Hepatic stellate cell (primary cell): ENCODE data around the gene PDK1.
"Not testable (repeated sequence)": the region's sequence is repeated elsewhere in the genome, so short reads cannot be mapped to it uniquely, and the experiment has no call there.

ENCODE experiments used
- DNase-seq: peaks from one replicate; pipeline ENCODE4 v3.0.0; 2011; ENCODE audit warnings: low spot score

PDK1 gene

DNA sequence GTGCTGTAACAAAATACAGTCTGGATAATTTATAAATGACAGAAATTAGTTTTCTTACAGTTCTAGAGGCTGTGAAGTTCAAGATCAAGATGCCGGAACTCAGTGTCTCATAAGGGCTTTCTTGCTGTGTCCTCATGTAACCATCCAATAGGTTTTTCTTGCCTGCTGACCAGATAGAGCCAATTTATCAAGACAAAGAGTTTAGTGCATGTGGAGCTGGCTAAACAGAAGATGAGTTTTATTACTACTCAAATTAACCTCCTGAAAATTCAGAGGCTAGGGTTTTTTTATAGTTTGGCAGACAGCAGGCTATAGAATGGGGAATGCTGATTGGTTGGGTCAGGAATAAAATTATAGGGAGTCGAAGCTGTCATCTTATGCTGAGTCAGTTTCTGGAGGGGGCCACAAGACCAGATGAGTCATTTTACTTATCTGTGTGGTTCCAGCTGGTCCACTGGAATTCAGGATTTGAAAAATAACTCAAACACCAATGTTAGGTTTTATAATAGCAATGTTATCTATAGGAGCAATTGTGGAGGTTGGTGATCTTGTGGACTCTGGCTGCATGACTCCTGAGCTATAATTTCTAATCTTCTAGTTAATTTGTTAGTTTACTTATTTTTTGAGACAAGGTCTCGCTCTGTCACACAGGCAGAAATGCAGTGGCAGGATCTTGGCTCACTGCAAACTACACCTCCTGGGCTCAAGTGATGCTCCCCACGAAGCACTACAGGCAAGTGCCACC lies 3.2 kb upstream of the PDK1 start:
- peak; percentile 83 for DNase-seq

DNA sequence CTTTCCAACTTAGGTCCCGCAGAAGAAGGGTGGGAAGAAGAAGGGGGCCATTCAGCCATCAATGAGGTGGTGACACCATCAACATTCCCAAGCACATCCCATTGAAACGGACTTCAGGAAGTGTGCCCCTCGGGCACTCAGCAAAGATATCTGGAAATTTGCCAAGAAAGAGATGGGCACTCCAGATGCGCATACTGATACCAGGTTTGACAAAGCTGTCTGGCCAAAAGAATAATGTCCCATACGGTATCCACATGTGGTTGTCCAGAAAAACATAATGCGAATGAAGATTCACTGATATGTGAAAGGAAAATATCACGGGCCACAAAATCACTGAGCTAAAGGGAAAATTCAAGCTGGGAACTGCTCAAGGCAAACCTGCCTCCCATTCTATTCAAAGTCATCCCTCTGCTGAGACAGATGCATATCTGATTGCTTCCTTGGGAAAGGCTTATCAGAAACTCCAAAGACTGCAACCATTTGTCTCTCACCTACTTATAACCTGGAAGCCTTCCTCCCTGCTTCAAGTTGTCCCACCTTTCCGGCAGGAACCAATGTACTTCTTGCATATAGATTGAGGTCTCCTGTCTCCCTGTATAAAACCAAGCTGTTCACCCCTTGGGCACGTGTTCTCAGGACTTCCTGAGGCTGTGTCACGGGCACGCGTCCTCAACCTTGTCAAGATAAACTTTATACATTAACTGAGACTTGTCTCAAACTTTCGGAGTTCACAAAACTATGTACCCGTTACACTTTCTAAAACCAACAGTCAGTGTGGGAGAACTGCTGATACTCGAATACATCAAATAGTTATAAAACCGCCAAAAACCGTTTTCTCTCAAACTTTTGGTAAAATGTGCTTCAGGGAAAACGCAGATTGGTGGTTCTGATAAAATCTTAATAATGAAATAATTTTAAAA lies 1.3 kb upstream of the PDK1 start:
- DNase-seq = no peak

DNA sequence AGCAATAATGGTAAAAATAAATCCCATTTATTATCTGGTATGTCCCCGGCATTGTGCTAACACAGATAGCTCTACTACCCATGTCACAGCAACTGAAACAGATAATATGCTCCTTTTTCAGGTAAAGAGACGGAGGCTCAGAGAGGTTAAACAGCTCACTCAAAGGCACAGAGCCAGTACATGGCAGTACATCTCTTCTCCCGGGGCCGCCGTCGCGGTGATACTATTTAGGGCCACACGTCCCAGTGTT lies 693 bp upstream of the PDK1 start:
- no peak for DNase-seq

DNA sequence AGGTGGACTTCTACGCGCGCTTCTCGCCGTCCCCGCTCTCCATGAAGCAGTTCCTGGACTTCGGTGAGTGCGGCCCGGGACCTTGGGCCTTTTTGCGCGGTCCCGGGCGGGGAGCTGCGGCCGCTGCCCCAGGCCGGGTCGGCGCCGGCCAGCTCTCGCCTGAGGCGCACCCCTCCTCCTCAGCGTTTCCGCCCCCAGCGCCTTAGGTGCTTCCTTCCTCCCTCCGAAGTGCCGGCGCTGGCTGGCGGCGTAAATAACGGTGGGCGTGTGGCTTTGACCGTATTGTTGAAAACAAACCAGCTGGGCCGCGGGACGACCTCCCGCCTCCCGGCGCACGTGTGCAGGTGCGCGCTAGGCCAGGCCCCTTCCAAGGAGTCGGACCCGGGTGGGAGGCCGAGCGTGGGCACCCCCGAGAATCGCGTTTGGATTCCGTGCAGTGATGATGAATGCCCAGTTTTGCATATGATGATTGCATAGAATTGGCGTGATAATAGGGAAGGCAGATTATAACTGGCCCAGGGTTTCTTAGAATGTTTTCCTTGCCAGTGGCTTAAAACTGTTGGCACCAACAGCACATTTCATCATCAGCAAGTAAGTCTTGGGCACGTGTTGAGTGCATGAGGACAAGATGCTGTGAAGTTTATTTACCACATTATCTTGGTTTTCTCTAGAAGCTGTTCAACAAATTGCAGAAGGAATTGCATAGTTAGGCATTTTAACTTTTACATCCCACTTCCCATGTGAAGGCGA lies 569 bp downstream of the PDK1 start:
- DNase-seq = peak; percentile 49

DNA sequence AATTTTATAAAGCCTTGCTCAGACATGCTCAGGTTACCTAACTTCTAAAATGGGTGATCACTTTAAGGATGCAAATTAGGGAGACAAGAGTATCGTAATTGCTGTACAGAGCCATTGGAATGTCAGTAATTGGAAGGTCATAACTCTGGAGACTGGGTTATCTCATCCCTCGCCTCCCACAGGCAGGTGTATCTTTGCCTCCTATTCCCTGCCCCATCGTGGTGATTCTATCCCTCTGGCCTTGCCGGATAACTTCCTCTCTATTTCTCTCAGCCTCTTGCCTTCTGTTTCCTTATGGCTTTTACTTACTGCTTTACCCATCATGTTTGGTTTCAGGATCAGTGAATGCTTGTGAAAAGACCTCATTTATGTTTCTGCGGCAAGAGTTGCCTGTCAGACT lies 2.5 kb downstream of the PDK1 start:
- DNase-seq = no peak

DNA sequence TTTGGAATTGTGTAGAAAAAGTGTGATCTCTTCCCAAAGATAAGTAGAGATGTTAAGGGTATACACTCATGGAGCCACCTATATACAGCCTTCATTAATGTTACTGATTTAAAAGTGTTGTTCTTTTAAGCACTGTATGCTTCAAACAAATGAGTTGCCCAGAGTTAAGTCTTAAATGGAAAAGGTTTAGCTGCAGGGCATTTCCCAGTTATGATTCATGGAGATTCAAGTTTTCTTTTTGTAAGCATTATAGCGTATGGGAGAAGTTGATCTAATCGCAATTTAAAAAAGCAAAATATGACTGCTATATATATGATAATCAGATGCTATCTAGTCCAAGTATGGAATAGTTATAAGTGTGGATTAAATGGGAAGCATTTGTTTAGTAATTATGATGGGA lies 4.8 kb downstream of the PDK1 start:
- DNase-seq = no peak

DNA sequence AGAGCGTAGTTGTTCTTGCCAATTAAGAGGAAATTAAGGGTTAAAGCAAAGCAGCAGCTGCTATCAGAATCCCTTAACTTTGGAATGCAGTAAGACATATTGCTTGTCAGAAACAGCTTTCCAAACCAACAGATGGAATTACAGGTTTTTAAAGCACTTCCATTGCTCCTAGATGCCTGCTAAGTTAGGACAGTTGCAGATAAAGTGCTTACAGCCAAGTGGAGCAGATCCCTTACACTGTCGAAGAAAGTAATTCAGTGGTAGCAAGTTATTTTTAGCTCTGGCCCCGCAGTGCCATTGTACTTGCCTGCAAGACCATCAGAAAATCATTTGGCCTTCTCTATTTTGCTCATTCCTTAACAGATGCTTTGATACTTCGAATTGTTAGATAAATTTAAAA lies 5.4 kb downstream of the PDK1 start:
- DNase-seq = no peak

DNA sequence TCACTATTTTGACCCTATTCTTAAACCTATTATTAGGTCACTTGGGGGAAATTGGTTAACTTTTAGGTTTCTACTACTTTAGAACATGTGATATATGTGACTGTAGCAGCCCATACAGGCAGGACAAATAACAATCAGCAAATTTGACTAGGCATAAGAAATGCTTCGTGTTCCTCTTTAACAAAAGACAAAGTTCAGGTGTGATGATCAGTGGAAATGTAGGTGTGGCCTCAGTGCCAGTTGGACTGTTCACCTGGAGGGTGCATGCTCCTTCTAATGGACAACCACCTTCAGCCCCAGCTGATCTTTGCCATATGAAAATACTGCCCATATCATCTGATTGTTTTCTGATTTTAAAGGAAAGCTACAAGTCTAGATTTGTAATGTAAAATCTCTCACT lies 6.4 kb downstream of the PDK1 start:
- DNase-seq = no peak

DNA sequence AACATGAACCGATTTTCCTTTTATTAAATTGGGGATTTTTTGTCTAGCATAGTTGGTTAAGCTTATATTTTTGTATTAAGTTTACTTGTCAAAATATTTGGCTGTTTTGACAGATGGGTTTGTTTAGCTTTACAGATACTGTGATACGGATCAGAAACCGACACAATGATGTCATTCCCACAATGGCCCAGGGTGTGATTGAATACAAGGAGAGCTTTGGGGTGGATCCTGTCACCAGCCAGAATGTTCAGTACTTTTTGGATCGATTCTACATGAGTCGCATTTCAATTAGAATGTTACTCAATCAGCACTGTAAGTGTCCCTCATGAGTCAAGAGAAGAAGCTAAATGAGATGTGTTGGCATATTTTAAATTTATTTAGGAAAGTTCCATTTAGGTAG lies 8.5 kb downstream of the PDK1 start:
- DNase-seq = no peak

DNA sequence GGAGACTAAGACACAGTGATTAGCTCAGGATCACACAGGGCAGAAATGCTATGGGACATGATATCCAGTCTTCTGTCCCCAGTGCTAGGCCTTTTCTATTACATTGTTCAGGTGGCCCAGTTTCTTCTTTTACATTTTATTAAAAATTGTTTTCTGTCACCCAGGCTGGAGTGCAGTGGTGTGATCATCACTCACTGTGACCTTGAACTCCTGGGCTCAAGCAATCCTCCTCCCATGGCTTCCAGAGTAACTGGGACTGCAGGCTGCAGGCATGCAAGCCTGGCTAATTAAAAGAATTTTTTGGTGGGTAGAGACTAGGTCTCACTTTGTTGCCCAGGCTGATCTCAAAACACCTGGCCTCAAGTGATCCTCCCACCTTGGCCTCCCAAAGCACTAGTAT lies 15.4 kb downstream of the PDK1 start:
- no peak for DNase-seq

DNA sequence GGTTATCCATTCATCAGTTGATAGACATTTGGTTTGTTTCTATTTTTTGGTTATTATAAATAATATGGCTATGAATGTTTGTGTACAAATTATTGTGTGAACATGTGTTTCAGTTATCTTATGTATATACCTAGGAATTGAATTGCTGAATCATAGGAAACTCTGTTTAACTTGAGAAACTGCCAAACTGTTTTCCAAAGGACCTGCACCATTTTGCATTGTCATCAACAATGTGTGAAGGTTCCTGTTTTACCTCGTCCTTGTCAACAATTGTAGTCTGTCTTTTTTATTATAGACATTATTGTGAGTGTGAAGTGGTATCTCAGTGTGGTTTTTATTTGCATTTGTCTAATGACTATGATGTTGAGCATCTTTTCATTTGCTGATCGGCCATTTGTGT lies 17.1 kb downstream of the PDK1 start:
- DNase-seq = no peak

DNA sequence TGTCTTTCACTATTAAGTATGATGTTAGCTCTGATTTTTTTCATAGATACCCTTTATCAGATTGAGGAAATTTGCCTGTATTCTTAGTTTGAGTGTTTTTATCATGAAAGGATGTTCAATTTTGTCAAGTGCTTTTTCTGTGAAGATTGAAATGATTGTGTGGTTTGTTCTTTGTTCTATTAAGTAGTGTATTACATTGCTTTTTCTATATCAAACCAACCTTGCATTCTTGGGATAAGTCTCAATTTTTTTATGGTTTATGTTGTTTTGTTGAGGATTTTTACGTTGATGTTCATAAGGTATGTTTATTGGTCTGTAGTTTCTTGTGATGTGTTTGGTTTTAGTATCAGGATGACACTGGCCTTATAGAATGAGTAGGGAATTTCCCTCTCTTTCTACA lies 19.1 kb downstream of the PDK1 start:
- DNase-seq = no peak

DNA sequence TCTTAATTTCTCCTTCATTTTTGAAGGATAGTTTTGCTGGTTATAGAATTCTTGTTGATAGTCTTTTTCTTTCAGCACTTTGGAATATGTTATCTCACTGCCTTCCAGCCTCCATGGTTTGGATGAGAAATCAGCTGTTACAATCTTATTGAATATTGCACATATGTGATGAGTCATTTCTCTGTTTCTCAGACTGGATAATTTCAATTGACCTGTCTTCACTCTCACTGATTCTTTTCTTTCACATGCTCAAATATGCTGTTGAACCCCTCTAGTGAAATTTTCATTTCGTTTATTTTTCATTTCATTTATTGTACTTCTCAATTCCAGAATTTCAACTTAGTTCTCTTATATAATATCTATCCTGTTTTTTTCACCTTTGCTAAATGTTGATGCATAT lies 22.2 kb downstream of the PDK1 start:
- no peak for DNase-seq

DNA sequence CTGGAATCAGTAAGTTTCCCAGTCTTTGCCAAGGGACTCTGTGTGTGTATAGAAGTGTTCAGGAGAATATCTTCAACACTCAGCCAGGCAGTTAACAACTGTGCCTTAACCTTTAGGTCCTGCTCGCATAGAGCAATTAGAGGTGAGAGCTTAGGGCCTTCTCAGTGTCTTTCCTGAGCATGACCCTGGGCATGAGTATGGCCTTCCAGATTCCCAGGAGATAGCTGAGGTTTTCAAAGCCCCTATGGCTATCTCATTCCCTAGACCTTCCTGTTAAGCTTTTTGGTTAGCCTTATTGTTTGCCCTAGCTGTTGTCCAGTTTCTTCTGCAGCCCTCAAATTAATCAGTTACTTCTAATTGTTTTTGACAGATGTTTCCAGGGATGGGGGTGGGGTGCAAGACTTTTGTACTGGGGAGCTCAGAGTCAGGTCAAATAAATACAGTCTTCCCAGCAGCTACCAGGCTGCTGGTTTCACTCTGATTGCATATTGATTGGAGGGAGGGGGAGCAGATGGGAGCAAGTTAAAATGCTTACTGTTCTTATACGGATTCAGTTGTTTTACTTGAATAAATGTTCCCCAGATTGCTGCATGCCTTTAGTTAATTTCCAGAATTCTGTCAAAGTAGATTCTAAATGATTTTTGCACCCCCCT lies 23.1 kb downstream of the PDK1 start:
- no peak for DNase-seq

DNA sequence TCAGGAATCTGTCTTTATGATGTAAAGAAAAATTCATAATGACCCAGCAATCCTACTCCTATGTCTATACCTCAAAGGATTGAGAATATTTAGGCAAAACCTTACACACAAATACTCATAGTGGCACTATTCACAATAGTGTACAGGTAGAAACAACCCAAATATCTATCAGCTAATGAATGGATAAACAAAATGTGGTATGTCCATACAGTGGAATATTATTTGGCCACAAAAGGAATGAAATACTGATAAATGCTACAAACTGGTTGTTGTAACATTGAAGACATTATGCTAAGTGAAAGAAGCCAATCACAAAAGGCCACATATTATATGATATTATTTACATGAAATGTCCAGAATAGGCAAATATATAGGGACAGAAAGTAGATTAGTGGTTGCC lies 24.7 kb downstream of the PDK1 start:
- no peak for DNase-seq

DNA sequence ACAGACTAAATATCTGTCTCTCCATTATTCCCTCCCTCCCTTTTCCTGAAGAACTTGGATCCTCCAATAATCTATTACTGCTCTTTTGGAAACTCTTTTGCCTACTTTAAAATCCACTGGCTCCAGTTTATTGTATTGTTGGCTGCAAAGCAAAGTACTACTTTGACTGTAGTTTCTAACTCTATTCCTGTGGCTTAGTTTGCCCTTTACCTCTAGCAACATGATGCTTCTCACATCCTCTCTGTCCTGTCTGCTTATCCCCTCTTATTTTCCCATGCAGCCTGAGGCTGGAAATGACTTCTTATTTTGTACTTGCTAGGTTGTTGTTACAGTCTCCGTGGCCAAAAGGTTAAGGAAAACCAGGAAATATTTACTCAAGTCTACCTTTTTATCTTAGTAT lies 26.8 kb downstream of the PDK1 start:
- no peak for DNase-seq

DNA sequence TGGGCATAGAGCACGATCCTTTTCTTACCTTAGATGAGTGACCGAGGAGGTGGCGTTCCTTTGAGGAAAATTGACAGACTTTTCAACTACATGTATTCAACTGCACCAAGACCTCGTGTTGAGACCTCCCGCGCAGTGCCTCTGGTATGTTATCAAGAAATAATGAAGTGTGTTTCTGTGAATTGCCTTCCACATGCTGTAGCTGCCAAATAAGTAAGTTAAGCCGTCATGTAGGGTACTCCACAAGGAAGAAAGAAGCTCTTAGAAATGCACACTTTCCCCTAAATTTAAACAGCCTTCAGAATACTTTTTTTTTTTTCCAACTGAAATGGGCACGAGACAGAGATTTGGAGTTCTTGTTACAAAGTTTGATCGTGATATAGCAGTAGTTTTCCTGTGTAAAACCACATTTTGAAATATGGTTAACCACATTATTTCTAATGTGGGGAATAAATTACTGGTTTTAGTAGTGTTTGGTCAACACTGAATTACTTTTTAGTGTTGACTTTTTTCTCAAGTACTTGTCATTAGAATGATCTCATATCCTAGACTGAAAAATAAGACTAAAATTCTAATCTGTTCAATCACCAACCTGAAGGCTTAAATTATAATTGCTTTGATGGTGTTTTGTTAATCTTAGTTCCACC lies 30.5 kb downstream of the PDK1 start:
- no peak for DNase-seq

DNA sequence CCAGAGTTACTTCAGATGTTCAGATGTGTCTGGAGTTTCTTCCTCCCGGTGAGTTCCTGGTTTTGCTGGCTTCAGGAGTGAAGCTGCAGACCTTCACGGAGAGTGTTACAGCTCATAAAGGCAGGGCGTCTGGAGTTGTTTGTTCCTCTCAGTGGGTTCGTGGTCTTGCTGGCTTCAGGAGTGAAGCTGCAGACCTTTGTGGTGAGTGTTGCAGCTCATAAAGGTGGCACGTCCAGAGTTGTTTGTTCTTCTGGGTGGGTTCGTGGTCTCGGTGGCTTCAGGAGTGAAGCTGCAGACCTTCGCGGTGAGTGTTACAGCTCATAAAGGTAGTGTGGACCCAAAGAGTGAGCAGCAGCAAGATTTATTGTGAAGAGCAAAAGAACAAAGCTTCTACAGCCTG lies 31.3 kb downstream of the PDK1 start:
- not testable (repeated sequence) for DNase-seq

DNA sequence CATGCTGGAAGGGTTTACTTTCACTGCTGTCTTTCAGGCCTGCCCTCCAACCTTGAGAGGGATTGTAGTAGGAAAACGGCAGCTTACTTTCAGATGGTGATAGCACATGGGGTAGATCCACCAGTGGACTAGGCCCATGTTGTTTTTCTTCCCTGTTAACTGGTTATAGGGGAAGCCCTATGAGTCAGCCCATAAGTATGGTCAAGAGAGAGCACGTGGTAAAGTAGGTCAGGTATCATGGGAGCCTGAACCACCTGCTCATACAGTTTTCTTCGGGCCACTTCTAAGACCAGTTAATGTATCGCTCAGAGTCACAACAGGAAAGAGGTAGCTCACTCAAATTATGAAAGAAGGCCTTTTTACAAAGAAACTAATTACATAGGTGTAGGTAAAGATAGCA lies 33.0 kb downstream of the PDK1 start:
- no peak for DNase-seq

DNA sequence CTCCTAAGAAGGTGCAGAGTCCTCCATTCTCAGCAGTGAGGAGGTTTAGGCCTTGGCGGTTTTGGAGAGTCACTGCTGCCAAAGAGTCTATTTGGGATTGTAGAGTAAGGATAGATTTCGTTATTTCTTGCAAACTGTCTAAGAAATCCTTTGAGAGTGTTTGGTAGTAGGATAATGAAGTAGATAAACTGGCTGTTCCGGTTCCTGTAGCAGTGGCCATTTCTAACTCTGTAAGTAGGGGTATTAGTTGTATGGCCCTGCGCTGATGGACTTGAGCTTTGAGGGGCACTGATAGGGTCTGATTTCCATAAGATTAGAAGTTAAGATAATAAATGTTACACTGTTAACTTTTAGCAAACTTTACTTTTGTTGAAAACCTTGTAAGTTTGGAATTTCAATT lies 35.5 kb downstream of the PDK1 start:
- not testable (repeated sequence) for DNase-seq

DNA sequence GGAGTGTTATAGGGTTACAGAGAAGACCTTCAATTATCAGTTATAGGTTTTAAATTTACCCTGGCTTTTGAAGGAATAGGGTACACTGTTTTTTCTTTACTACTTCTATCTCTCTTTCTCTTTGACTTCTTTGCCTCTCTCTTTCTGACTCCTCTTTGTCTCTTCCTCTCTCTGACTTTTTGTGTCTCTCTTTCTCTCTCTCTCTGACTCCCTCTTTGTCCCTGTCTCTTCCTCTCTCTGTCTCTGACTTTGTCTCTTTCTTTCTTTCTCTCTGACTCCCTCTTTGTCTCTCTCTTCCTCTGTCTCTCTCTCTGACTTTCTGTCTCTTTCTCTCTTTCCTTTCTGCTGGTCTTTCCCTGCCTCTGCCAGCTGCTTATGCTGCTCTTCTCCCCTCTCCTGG lies 36.3 kb downstream of the PDK1 start:
- DNase-seq = not testable (repeated sequence)

DNA sequence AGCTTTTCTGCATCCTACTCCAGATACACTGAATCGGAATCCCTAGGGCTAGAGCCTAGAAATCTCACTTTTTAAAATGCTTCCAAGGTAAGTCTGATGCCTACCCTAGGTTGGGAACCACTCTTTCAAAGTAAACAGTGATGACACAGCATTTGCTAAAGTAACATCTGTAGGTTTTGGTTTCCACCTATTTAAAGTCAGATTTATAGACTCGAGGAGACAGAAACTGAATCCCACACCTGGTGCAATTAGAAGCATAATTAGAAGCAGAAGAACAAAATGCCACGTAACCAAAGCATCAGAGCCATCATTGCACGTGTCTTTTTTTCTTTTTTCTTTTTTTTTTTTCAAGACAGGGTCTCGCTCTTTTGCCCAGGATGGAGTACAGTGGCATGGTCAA lies 40.9 kb downstream of the PDK1 start:
- no peak for DNase-seq
